Loucy (cell line): Measurements from ENCODE around the gene FEN1.

Experiments
- CTCF ChIP-seq: fragments of 200-600 bp; sonication (generic); conservative IDR thresholded peaks from 2 replicates; pipeline ENCODE4 v1.5.1; 2014; ENCODE audit warnings: mild to moderate bottlenecking, antibody characterized with exemption, low read length
- EZH2phosphoT487 ChIP-seq: fragments of 200-600 bp; IDR thresholded peaks from 2 replicates; pipeline ENCODE4 v1.6.1; 2018; ENCODE audit warnings: antibody characterized with exemption, mild to moderate bottlenecking, moderate library complexity, borderline replicate concordance

GRCh38 chr11:61839742-61840141, 47.0 kb downstream of the FEN1 start:
- TF ChIP-seq CTCF, result no peak
- TF ChIP-seq EZH2phosphoT487, result no peak
